HG03196 (cell line): ENCODE measurements around the gene IL12A.

ENCODE experiments used
- ATAC-seq: cut with Tn5 transposase; IDR thresholded peaks from one replicate; pipeline ENCODE4 v1.9.1; 2021; ENCODE audit not compliant: unreplicated experiment

IL12A gene

GRCh38 chr3:160023476-160023875, 34.8 kb downstream of the IL12A start:
- no peak for ATAC-seq

GRCh38 chr3:160027541-160028195, 39.0 kb downstream of the IL12A start:
- peak; percentile 81 for ATAC-seq

DNA sequence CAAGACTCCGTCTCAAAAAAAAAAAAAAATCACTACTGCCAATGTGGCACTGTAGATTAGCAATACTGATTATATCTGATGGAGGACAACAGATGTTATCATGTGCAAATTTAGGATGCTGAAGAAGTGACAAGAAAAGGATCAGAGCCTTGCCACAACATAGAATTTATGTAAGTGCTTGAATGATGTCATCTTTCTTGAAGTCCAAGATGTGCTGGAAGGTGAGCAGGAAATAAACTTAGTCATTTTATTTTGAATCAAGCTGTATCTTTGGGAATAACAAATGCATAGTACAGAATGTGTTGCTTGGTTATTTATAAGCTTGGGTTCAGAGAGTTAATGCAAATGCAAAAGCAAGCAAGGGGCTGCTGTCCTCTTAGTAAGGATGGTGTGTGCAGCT, 47.1 kb downstream of the IL12A start:
- no peak for ATAC-seq

DNA sequence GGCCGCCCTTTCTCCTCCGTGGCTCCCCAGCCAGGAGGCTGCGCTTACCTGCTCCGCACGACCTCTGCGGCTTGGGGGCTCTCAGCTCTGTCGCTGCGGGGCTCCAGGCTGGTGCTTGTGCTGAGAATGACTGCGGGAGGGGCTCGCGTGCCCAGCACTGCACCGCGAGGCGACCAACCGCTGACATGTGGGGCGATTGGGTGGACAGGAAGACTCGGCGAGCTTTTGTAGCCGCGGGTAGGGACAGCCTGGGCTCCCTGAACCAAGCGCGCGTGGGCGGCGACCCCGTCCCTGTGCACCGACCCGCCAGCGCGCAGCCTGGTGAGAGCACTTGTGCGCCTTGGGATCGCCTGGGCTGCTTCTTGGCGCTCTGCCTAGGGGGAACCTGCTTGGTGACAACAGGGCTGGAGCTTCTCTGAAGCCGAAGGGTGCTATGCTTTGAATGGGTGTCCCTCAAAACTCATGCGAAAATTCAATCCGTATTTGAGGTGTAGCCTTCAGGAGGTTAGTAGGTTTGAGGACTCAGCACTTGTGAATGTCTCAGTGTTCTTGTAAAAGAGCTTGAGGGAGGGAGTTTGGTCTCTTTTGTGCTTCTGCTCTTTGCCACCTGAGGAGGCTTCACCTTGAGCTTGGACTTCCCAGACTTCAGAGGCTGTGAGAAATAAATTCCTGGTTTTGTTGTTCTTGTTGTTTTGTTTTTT, 50.4 kb downstream of the IL12A start:
- no peak for ATAC-seq

- ATAC-seq = no peak
Observed at GRCh38 chr3:160040181-160040580, 51.5 kb downstream of the IL12A start.

DNA sequence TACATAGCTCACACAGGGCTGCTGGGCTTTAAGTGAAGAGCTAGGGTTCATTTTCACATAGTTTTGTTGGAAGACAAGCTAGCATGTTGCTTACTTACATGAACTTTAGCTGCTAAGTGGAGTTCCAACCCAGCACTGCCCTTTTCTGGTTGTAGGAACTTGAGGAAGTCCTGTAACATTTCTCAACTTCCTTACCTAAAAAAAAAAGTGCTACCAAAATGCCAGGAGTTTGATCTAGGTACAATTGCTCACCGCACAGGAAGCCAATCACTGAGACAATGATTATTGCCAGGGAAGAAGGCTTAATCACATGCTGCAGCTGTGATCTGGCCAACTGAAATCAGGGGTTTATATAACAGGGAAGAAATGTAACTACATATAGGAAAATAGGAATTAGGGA, 52.8 kb downstream of the IL12A start:
- ATAC-seq = no peak

DNA sequence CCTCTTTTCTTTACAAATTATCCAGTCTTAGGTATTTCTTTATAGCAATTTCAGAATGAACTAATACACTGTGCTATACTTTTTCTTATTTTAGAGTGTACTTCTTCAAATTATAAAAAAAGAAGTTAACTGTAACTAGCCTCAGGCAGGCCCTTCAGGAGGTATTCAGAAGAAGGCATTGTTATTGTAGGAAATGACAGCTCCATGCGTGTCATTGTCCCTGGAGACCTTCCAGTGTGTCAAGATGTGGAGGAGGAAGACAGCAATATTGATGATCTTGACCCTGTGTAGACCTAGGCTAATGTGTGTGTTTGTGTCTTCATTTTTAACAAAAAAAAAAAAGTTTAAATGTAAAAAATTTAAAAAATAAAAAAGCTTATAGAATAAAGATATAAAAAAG, 55.5 kb downstream of the IL12A start:
- no peak for ATAC-seq
